Activated CD4-positive, alpha-beta T cell treated with anti-CD3 and anti-CD28 coated beads, Interleukin-2, amount 50 U/mL, for 24 hours (primary cell): ENCODE measurements around the gene TBPL1.

ENCODE experiments used
- DNase-seq, 2 donors: peaks; one replicate each; pipeline ENCODE4 v3.0.0-alpha.2; 2020; ENCODE audit warnings: low read depth in 1 of 2, low spot score in 1 of 2

TBPL1 gene

DNA sequence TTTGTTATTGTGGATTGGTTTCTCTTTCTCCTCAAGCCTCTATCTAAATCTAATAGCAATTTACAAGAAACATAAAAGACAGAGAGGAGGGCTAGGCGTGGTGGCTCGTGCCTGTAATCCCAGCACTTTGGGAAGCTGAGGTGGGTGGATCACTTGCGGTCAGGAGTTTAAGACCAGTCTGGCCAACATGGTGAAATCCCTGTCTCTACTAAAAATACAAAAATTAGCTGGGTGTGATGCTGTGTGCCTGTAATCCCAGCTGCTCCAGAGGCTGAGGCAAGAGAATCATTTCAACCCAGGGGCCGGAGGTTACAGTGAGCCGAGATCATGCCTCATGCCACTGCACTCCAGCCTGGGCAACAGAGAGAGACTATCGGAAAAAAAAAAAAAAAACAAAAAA, 52.8 kb downstream of the TBPL1 start:
- DNase-seq = no peak

DNA sequence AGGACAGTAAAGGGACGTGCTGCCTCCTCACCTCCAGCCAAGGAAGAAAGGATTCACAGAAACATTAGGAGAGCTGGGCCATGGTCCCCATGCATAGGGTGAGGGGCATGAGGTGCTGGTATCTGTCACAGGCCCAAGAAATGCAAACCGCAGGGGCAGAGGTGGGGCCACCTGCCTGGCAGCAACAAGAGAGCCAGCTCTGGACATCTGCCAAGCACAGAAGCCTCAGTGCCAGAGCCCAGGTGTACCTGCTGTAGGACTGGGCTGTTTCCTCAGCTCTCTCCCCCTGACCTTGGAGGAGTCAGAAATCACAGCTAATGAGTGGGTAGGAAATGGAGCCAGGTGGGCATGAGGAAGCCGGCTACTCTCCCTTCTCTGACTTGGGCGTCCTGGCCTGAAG, 54.1 kb downstream of the TBPL1 start:
- DNase-seq = no peak

DNA sequence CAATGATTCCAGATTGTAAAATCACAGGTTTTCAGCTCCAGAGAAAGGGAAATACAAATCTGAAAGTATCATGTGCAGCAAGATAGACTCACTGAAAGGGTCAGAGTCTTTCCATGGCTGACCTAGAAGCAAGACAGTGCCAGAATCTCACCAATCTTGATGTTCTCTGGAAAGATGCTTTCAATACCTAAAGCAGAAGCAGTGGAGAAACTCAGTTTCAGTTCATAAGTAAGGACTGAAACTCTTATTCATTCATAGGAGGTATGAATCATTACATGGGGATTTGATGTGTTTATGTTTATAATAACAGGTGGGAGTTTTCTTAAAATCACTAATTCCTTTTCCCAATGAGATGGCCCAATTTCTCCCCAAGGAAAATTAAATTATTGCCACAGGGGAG, 56.9 kb downstream of the TBPL1 start:
- no peak for DNase-seq

DNA sequence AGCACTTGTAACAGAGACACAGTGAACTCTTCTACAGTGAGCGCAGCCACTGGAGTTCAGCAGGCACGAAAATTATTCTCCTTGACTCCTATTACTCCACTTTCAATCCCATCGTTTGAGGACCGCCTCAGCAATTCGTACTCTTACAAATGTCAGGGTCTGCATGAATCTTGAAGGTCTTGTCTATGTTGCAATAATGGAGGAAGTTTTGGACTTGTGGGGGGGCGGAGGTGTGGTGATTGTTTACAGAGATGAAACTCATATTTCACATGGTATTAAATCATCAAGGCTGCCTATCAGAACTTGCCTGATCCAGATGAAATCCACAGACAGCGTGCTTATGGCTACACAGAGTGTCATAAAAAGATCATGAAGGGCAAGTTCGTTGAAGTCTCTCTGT, 57.4 kb downstream of the TBPL1 start:
- DNase-seq = no peak

DNA sequence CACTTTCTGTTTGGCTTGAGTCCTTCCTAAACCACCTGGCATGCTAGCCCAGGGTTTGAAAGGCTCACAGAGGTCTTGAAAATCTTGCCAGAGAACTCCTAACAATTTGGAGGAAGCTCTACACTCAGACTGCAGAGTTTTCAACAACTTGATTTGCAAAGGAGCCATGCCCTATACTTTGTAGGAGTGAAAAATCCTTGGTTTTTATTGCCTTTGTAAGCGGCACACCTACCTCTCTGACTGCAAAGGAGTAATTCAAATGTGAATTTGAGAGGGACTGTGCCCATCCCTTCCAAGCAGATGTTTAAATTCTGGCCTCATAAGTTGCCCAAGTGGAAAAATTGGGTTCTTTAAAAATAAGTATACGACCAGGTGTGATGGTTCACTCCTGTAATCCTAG, 58.0 kb downstream of the TBPL1 start:
- no peak for DNase-seq

DNA sequence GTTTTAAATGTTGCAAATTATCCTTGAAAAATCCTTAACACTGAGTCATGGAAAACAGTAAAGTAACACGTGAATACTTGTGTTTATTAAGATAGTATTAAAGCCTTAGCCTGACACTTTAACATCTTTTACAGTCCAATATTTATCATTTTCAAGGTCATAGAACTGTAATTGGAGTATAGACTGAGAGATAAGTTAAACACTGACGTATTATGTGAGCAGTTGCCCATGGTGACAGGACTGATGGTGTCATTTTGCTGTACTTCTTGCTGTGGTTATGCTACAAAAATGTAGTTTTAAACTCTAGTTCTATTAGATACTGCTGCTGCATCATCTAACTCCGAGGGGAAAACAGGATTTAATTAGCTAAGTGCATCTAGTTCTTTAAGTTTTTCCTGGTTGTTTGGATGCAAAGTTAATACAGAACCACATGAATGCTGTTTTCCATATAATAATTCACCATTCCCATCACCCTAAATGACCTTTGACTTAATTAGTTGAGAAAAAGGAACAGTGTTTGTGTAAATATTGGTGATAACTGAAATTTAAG, 61.6 kb downstream of the TBPL1 start:
- no peak for DNase-seq

DNA sequence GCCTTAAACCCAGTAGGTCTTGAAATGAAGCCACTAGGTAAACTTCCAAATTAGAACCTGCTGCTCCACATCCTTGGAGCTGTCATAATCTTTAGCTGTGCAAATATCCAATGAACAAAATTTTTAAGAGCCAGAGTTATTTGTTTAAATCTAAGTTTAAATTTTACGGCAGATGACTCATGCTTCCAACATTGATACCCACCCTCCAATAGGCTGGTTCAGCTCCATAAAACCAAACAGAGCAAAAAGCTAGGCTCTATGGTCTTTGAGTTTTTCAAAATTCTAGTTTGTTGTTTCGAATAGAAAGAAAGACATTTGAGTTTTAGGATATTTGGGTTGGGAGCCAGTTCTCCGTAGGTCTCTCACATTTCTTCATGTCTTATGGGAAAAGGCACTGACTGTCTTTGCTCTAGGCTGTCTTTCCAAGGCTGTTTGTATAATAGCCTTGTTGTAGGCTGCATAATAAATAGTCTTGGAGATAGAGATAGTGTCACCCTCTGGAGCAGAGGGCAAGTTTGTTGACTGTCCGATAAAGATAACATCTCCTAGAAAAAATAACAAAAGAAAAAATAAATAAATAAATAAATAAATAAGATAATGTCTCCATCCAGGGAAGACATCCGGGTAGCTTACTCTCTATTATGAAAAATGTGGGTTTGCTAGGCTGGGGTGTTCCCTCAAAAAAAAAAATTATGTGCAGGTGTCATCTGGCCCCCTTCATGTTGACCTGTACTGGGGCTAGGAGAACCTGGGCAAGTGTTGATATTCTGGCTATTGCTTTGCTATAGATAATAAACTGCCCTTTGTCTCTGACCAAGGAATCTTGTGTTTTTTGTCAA, 62.9 kb downstream of the TBPL1 start:
- no peak for DNase-seq

DNA sequence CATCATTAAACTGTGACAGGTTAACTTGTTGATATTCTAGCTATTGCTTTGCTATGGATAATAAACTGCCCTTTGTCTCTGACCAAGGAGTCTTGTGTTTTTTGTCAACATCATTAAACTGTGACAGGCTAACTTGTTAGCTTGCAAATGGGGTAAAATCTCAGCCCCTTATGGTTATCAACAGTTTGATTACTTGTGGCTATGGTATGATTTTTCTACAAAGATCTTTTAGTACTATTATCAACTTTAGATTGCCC, 63.5 kb downstream of the TBPL1 start:
- DNase-seq = no peak

DNA sequence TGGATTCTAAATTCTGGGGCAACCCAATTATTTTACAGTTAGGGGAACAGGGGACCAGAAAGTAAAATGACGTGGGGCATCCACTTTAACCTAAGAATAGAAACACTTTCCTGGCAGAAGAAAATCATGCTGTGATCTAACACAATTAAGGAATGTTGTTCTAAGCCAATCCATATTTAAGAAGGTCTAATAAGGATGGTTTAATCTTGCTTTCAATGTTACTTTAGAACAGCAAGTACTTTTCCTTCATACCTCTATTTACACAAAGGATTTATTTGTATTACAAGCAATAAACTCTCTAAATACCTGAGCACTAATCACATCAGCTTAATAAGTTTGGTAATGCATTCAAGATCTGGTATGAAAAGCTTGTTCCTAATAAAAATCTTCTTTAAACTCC, 67.0 kb downstream of the TBPL1 start:
- no peak for DNase-seq

DNA sequence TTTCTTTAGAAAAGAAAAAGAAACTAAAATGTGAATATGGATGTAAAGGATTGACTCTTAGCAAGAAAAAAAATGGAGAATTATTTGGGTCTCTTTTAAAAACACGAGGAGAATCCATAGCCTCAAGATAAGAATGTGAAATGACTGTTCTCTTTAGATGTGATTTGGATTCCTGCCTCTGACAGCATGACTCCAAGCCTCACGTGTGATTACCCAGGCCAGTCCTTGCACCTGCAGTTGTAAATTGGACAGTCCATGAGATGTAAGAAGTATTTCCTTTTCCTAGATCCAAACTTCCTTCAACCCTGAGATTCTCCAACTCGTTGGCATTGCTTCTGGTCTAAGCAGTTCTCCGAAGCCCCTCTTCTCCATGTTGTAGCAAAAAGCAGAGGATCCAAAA, 67.5 kb downstream of the TBPL1 start:
- DNase-seq = no peak

DNA sequence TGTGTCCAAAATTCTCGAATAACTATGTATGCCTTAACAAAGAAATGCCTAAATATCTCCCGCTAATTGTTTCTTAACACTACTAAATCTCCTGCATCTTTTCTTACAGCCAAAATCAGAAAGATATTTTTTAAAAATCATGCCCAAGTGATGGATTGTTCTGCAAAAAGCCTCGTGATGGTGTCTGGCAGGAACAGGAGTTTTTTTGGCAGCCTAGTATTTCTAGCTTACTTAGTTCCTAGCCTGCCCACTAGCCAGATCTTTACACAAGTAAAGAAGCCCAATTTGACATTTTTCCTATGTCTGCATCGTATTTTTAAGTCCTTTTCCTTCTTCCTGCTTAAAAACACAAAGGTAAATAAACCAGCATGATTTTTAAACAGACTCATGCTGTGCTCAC, 67.9 kb downstream of the TBPL1 start:
- no peak for DNase-seq

DNA sequence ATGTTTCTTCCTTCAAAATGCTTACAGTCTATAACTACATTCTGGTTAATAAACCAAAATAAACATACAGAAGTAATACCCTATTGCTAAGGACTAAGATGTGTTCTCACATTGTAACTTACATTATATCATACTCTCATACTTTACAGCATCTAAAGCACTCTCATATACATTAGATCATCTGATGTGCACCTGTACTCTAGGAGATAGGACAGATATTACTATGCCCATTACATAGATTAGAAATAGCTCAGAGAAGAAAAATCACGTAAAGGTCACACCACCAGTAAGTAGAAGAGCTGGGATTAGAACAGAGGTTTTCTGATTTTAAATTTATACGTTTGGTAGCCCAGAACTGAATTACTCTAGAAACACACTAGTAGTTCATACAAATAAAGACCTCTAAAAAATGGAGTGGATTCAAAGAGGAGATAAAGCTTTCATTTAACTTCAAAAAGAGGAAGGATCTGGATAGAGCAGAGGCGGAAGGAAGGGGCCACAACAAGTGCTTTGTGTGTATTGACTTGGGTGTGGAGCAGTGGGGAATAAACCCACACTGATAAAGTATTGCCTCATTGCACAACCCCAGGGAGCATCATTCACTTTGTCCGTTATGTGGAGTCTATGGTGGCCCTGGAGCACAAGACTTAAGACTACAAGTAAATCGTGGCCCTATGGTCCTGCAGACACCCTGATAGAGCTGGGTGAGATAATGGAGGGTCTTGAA, 68.5 kb downstream of the TBPL1 start:
- DNase-seq = no peak

DNA sequence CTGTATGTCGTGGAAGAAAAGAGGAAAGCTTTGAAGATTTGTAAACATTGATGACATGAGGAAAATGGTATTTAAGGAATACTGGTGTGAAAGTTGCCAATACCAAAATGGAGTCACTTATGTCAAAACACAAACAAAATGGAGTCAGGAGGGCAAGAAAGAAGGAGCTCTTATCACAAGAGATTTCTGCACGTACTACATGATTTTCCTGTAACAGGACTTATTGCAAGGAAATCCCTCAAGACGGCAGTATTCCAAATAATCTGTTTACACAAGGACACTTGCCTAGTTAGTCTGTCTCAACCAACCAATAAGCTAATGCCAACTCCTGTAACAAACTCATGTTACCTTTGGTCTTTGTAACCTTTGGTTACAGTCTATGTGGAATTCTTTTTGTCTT, 69.6 kb downstream of the TBPL1 start:
- no peak for DNase-seq

DNA sequence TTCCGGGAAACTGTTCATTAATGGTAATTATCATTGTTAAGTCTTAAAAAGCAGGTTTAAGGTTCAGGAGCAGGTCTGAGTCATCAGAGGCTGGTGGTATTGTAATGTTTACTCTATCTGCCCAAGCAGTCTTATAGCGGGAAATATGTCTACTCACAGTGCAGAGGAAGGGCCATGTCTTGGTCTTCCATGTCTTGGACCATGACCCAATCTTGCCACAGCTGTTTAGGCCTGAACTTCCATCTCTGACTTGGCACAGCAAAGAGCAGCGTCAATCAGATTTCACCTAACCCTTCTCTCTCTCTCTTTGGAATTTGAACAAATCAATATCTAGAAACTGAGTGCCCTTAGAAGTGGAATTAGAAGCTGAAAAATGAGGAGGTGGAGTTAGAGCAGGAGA, 73.6 kb downstream of the TBPL1 start:
- no peak for DNase-seq

DNA sequence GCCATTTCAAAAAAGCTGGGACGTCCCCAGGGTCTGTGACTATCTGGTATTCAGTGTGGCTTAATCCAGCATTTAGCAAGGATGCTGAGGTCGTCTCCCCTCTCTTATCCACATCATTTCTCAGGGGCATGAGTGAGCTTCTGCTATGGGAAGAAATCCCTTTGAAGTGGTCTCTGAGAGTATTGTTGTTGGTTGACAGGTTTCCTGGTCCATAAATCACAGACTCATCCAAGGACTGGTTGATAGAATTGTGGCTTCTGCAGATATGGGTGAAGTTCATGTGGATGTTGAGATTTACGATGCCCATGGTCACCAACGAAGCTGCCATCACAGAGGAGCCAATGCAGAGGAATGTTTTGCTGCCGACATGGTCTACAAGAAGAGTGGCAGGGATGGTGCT, 75.4 kb downstream of the TBPL1 start:
- DNase-seq = no peak

DNA sequence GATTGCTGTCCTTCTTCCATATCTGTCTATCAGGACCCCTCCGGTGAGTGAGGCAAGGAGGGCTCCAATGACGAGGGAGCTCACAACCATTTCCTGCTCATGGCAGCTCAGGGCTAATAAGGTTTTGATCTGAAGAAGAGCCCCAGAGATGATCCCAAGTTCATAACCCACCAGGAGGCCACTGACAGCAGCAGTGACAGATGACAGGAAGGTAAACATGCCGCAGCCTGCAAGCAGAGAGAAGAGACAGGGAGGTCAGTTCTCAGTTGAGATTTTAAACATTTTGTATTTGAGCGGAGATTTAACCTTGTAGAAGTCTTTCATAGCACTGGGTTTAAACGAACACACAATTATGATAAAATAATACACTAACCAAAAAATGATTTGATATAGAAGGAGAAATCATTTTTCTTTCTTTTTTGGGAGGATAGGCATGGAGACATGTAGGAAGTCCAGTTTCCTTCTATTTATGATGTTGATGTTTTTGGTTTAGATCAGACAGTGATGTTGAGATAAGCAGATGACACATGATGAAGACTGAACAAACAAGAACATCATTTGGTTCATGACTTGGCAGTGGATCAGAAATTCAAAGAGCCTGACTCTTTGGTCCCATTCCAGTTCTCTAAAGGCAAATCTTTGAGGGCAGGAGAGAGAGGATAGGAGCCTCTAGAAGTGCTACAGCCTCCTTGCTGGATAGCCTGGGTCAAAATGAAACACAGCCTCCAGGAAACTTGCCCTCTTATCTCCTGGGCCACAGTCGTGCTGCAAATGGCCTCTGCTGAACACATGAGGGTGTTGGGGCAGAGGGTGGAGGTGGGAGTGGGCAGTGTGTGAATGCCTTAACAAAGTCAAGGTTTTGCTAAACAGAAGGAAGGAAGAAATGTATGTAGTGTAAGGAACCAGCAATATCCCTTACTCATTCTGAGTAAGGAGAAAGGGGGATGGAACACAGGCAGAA, 76.8 kb downstream of the TBPL1 start:
- DNase-seq = no peak

DNA sequence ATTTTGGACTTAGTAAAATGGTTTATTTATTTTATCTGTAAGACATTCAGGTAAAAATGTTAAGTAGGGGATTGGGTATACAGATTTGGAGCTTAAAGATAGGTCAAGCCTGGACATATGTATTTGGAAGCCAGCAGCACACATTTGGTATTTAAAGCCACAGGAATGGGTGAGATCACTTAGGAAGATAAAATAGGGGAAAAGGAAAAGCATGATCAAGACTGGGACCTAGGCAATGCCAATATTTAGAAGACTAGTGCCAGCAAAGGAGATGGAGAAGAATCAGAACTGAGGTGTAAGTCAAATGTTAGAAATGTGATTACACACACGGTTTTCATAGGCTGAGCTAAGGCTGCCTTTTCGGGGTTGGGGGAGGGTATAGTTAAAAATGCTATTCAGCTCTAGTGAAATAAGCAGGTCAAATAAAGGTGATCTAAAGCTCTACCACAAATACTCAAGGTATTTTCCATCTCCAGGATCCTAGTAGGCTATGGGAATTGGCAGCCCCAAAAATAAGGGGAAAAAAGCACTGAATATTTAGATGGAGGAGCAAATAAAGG, 78.8 kb downstream of the TBPL1 start:
- no peak for DNase-seq

DNA sequence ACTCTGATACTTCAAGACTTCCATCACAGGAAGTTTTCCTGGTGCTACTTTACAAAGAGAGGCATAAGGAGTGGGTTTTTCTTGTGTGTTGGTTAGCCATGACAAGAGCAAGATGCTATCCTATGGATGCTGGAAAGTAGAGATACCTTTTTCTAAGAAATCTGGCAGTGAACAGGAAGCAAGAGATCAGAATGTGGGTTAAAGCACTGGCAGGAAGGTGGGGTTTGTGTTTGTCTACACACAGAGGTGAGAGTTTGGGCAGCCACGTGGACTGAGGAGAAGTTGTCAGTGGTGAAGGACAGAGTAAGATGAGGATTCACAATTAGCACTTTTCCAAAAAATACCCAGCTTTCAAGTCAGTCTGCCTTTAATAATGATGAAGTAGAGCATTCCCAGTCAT, 81.5 kb downstream of the TBPL1 start:
- DNase-seq = no peak

DNA sequence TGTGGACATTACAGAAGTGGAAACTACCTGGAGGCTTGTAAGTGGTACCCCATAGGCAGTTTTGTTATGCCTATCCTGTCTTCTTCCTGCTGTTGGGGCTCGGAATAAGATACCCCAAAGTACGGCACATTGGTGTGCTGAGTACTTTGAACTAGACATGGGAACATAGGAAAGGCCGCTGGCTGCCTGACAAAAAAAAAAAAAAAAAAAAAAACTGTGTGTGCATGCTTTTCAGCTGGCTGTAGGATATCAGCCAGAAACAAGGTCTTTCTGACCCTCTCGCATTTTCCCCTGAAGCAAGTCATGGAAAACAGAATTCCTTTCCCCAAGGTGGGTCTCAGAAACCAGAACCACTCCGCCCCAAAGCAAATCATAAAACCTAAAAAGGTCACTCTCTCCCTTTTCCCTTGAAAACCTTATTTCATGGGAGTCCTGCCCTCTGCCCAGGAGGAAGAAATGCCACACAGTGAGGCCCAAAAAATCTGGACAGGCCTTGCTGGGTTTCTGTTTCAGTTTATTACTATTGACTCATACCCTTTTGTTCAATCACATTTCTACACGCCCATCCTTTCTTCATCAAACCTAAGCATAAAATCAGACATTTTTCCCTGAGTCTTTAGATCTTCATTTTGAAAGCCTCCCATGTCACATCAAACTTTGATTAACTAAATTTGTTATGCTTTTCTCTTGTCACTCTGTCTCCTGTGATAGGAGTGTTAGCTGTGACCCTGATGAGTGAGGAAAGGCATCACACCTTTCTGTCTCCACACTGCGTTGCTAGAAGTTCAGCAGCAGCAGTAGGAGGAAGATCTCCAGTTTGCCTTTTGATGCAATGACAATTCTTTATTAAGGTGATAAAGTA, 82.2 kb downstream of the TBPL1 start:
- no peak for DNase-seq

DNA sequence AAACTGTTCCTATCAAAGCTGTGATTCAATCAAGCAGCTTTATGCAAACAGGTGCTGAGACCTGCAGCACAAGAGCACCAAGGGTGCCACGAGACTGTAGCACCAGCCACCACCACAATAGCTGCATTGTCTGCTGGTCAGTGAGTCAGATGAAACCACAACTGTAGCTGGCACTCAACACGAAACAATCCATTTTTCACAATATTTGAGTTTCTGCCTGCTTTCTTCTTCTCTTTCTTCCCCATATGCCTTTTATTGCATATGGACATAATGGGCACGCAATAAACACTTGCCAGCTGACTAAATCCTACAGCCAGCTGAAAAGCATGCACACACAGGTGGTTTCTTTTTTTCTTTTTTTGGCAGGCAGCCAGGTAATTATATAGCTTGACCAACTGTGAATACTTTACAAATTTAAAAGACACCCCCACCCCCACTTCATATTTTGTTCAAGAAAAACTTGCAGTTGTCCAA, 82.8 kb downstream of the TBPL1 start:
- no peak for DNase-seq
